HepG2 (cell line): ENCODE measurements around the gene CRLF3. TPM values are rescaled to one million over a fixed set of nuclear protein-coding genes. Genes with fewer than 3 reads are reported as not detected.
"Not testable (repeated sequence)": the region's sequence is repeated elsewhere in the genome, so short reads cannot be mapped to it uniquely, and the experiment has no call there.

Experiments used
- ATAC-seq: fragments of 200-7000 bp; cut with Tn5 transposase; 3 replicates; pipeline ENCODE4 v1.9.1; 2020; ENCODE audit warnings: mild to moderate bottlenecking, moderate library complexity
- BruUV-seq: library from RNA; stranded (reverse); fragments of 400-500 nt; replicated peaks from 2 replicates; lab custom pipeline; 2021; lab: Mats Ljungman, UMichigan
- CTCF ChIA-PET: fragments of 300-600 bp; formaldehyde crosslinking; extraction: SDS; loops from one replicate; lab custom pipeline; 2021; ENCODE audit warnings: low total read pairs, inconsistent platforms, low intra/inter-chr PET ratio; lab: Yijun Ruan, JAX
- POLR2A ChIA-PET: fragments of 350-600 bp; sonication (Branson Sonifier 250); formaldehyde crosslinking; loops from one replicate; lab custom pipeline; 2020; ENCODE audit warnings: antibody characterized with exemption, inconsistent platforms; lab: Yijun Ruan, JAX
- DNase-seq: peaks from one replicate; pipeline ENCODE4 v3.0.0-alpha.2; 2015; ENCODE audit warnings: low spot score
- FAIRE-seq: peaks from 3 replicates; lab custom pipeline; 2011; peaks lifted over from hg19 to GRCh38; lab: Jason Lieb, UNC
- H2AFZ ChIP-seq: one replicate; pipeline ENCODE4 v1.6.1; 2011; ENCODE audit warnings: low read length, inconsistent platforms
- H3K27ac ChIP-seq: fragments of 300-600 bp; 3 replicates; pipeline ENCODE4 v1.8.0; 2011; ENCODE audit warnings: mixed run types, mild to moderate bottlenecking, mixed read lengths, low read length, inconsistent platforms; ENCODE audit not compliant: insufficient read depth; ENCODE audit errors: extremely low read length
- H3K27me3 ChIP-seq, 2 experiments: fragments of 200-600 bp in 1 of 2; 2 replicates in 1 of 2; 3 replicates in 1 of 2; pipeline versions ENCODE4 v1.6.0 to v1.8.0; 2011; ENCODE audit warnings: low read length in 2 of 2, mild to moderate bottlenecking in 2 of 2, moderate library complexity in 2 of 2, inconsistent platforms in 1 of 2; ENCODE audit not compliant: insufficient read depth in 2 of 2, control insufficient read depth in 1 of 2
- H3K36me3 ChIP-seq, 2 experiments: fragments of 200-600 bp in 1 of 2; replicated peaks in 1 of 2; 2 replicates in 1 of 2; 3 replicates in 1 of 2; pipeline versions ENCODE4 v1.5.1 to v1.8.0; 2011; ENCODE audit warnings: low read length in 2 of 2, inconsistent platforms in 1 of 2; ENCODE audit not compliant: insufficient read depth in 2 of 2, control insufficient read depth in 1 of 2
- H3K4me1 ChIP-seq: 2 replicates; pipeline ENCODE4 v1.5.1; 2012; ENCODE audit warnings: low read length, inconsistent platforms; ENCODE audit not compliant: insufficient read depth
- H3K4me2 ChIP-seq: 2 replicates; pipeline ENCODE4 v1.6.0; 2011; ENCODE audit warnings: low read depth, low read length, inconsistent platforms
- H3K4me3 ChIP-seq, 3 experiments: fragments of 200-600 bp in 1 of 3; sonication (generic), shearing (Covaris generic) in 1 of 3; replicated peaks in 1 of 3; 2 replicates each; pipeline ENCODE4 v1.5.1; 2011 to 2016; ENCODE audit warnings: low read length in 3 of 3, inconsistent platforms in 2 of 3, low read depth in 2 of 3, mild to moderate bottlenecking in 2 of 3, control low read depth in 1 of 3, mixed read lengths in 1 of 3; ENCODE audit not compliant: insufficient read depth in 1 of 3
- H3K79me2 ChIP-seq: one replicate; pipeline ENCODE4 v1.6.1; 2011; ENCODE audit warnings: low read length, inconsistent platforms; ENCODE audit not compliant: insufficient read depth
- H3K9ac ChIP-seq: 2 replicates; pipeline ENCODE4 v1.6.0; 2011; ENCODE audit warnings: mild to moderate bottlenecking, low read depth, low read length, inconsistent platforms; ENCODE audit not compliant: insufficient read depth
- H3K9me3 ChIP-seq: 2 replicates; pipeline ENCODE4 v1.5.1; 2012; ENCODE audit warnings: mild to moderate bottlenecking, low read length
- H4K20me1 ChIP-seq: 2 replicates; pipeline ENCODE4 v1.6.0; 2011; ENCODE audit warnings: inconsistent platforms, mild to moderate bottlenecking, low read length, moderate library complexity; ENCODE audit not compliant: insufficient read depth
- ATM ChIP-seq: fragments of 450-650 bp; IDR thresholded peaks from 2 replicates; pipeline ENCODE4 v1.7.1; 2017; ENCODE audit warnings: mild to moderate bottlenecking, borderline replicate concordance
- CEBPB ChIP-seq: IDR thresholded peaks from 2 replicates; pipeline ENCODE4 v1.6.1; 2011; ENCODE audit warnings: low read depth, low read length, improper control_type of control experiment, borderline replicate concordance
- CHD4 ChIP-seq: fragments of 200-600 bp; sonication (generic); IDR thresholded peaks from 2 replicates; pipeline ENCODE4 v1.7.0; 2017; ENCODE audit warnings: mild to moderate bottlenecking, low read length, borderline replicate concordance
- MAFK ChIP-seq, 2 experiments: IDR thresholded peaks in 1 of 2; conservative IDR thresholded peaks in 1 of 2; 2 replicates each; pipeline ENCODE4 v1.6.1; 2011; ENCODE audit warnings: improper control_type of control experiment in 2 of 2, low read length in 2 of 2
- NFKBIZ ChIP-seq: IDR thresholded peaks from 2 replicates; pipeline ENCODE4 v1.6.1; 2018; ENCODE audit warnings: missing genetic modification reagents, missing compliant biosample characterization
- STAT5B ChIP-seq: sonication (generic); formaldehyde crosslinking; IDR thresholded peaks from 2 replicates; pipeline ENCODE4 v1.4.0; 2020; ENCODE audit warnings: missing genetic modification reagents
- TMF1 ChIP-seq: sonication (generic); formaldehyde crosslinking; IDR thresholded peaks from 2 replicates; pipeline ENCODE4 v1.8.1; 2022; ENCODE audit warnings: low read depth, missing genetic modification reagents
- ZNF121 ChIP-seq: sonication (generic); formaldehyde crosslinking; IDR thresholded peaks from 2 replicates; pipeline ENCODE4 v1.5.0; 2020; ENCODE audit warnings: mild to moderate bottlenecking, missing genetic modification reagents
- ZNF281 ChIP-seq: sonication (generic); formaldehyde crosslinking; IDR thresholded peaks from 2 replicates; pipeline ENCODE4 v1.4.0; 2020; ENCODE audit warnings: missing genetic modification reagents, borderline replicate concordance
- ZNF282 ChIP-seq: fragments of 450-650 bp; IDR thresholded peaks from 2 replicates; pipeline ENCODE4 v1.6.1; 2018; ENCODE audit not compliant: partially characterized antibody
- ZNF354B ChIP-seq: sonication (generic); formaldehyde crosslinking; IDR thresholded peaks from 2 replicates; pipeline ENCODE4 v1.8.0; 2022; ENCODE audit warnings: mild to moderate bottlenecking, missing genetic modification reagents
- ZNF710 ChIP-seq: sonication (generic); formaldehyde crosslinking; IDR thresholded peaks from 2 replicates; pipeline ENCODE4 v1.5.0; 2020; ENCODE audit warnings: mild to moderate bottlenecking, missing genetic modification reagents, borderline replicate concordance
- ZNF784 ChIP-seq: sonication (generic); formaldehyde crosslinking; IDR thresholded peaks from 2 replicates; pipeline ENCODE4 v1.5.1; 2020; ENCODE audit warnings: missing genetic modification reagents, mild to moderate bottlenecking, borderline replicate concordance
- WGBS: methylation state at CpG from one replicate; pipeline ENCODE4 v1.1.6; 2017; ENCODE audit warnings: low lambda C conversion rate; 5-methylcytosine and 5-hydroxymethylcytosine counted together
- in situ Hi-C: cut with HindIII; loops from 2 replicates; pipeline ENCODE4 v1.10.0; 2017; ENCODE audit warnings: low pct_unique_long_range_greater_than_20kb; ENCODE audit not compliant: extremely low pct_ligation_motif_present
- intact Hi-C: fragments of 100-400 bp; cut with micrococcal nuclease; formaldehyde crosslinking; loops from one replicate; pipeline ENCODE4 v1.10.0; 2022; ENCODE audit not compliant: unreplicated experiment
- polyA plus RNA-seq, 8 experiments: library from polyadenylated mRNA; depleted of rRNA in 3 of 8; stranded (reverse) in 7 of 8; unstranded in 1 of 8; fragments of >200 nt; fragmentation: Illumina TruSeq in 4 of 8; extraction: Trizol in 4 of 8; gene quantifications; 2 replicates each; pipeline versions ENCODE4 v1.2.1 to v1.2.3, GENCODE V29; 2011 to 2016; ENCODE audit warnings: low read depth in 4 of 8, missing spikeins in 1 of 8, mixed read lengths in 1 of 8; ENCODE audit not compliant: insufficient read depth in 1 of 8
- total RNA-seq, 5 experiments: library from RNA; depleted of rRNA; stranded (reverse); fragments of >200 nt; fragmentation: Illumina TruSeq; extraction: Trizol; gene quantifications; 2 replicates each; pipeline ENCODE4 v1.2.3, GENCODE V29; 2016; ENCODE audit warnings: low read depth in 1 of 5

CRLF3 gene
- total and polyA plus RNA-seq, 2 of the 13 experiments (the other 11 are each of a cell fraction or from before 2014, with no cell fraction given) = 6.4 to 9.1 TPM

GRCh38 chr17:30761060-30761459 lies 63.4 kb downstream of the CRLF3 start:
- Histone ChIP-seq H2AFZ (no peak overlapping the region), H4K20me1 (no peaks in the 10 kb centered on the region), H3K9ac (no peak overlapping the region), H3K36me3 (peaks cover 1 to 21% of the 10 kb centered on the region in 2 experiments; a peak in 4 of 5 replicates), H3K27ac (no peak overlapping the region), H3K4me1 (no peaks in the 10 kb centered on the region), H3K4me2 (no peak overlapping the region), H3K4me3 (no peak overlapping the region), H3K27me3 (no peaks in the 10 kb centered on the region), H3K79me2 (peaks cover 6% of the 10 kb centered on the region), H3K9me3 (no peaks in the 10 kb centered on the region)
- intact Hi-C loops (no loop called here), in situ Hi-C loops (no loop called here)
- ChIA-PET CTCF (no interaction called here), POLR2A (no interaction called here)
- no peak for ATAC-seq
- no peak for FAIRE-seq
- no TSS peak for BruUV-seq
- no peak for TF ChIP-seq ATM
- TF ChIP-seq TMF1 (CRISPR knock-in tag) = no peak
- no peak for TF ChIP-seq ZNF354B (CRISPR knock-in tag)
- TF ChIP-seq CHD4 = no peak
- TF ChIP-seq NFKBIZ = no peak
- no peak for TF ChIP-seq ZNF710 (CRISPR knock-in tag)
- no peak for TF ChIP-seq ZNF784 (CRISPR knock-in tag)
- TF ChIP-seq ZNF281 = no peak
- peak; percentile 60; the same call in 1 of the 2 replicates for TF ChIP-seq ZNF121 (CRISPR knock-in tag)
- TF ChIP-seq MAFK (conservative IDR thresholded peaks at IDR 0.05 in 1 of 2, IDR thresholded peaks at IDR 0.05 in 1 of 2; ENCODE audit: low read length in 2 of 2) = no peak
- no peak for TF ChIP-seq ZNF282
- TF ChIP-seq CEBPB = peak; percentile 61; the same call in 1 of the 2 replicates
- TF ChIP-seq STAT5B (CRISPR knock-in tag) = no peak
- DNase-seq = no peak

GRCh38 chr17:30753291-30753690 lies 71.2 kb downstream of the CRLF3 start:
- CTCF ChIA-PET = not testable (repeated sequence)

More at GRCh38 chr17:30753291-30753690, 71.2 kb downstream of the CRLF3 start:
- 98% methylated on average over 9 of the region's 10 CpGs for WGBS
- BruUV-seq, H4K20me1 ChIP-seq, ATAC-seq, intact Hi-C loops, FAIRE-seq, H3K9me3 ChIP-seq, DNase-seq, in situ Hi-C loops, H3K4me2 ChIP-seq, H3K4me1 ChIP-seq, H3K9ac ChIP-seq, POLR2A ChIA-PET, H3K4me3 ChIP-seq, H2AFZ ChIP-seq, H3K27ac ChIP-seq, H3K36me3 ChIP-seq, H3K27me3 ChIP-seq: not testable (repeated sequence)
- H3K79me2 ChIP-seq = peaks cover 11% of the 10 kb centered on the region
